ENCODE measurements around the gene DPYD. TPM values are rescaled to one million over a fixed set of nuclear protein-coding genes. Genes with fewer than 3 reads are reported as not detected.

Gene DPYD
- total and polyA plus RNA-seq, 10 of the 15 experiments (the other 5 are each of a cell fraction or from before 2014, with no cell fraction given), result 5.7 to 23.8 (median 10.2) TPM

DNA sequence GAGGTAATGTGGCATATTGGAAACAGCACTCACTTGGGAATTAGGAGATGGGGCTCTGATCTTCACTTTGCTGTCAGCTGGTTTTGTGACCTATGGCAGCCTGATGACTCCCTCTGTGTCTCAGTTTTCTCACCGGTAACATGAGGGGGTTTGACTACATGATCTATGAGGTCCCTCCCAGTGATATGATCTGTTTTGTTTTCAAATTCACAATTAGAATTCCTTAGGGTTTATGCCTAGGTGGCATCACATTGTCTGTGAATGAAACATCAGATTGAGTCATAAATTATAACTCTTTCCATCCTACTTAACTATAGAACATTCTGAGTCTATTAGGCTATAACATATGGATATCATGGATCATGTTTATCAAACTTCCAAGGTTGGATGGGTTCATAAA lies 812.7 kb downstream of the DPYD start:
- Histone ChIP-seq H2AFZ (ENCODE audit: control insufficient read depth, low read depth, low read length) (no peak overlapping the region), H3K9ac (ENCODE audit: control insufficient read depth, insufficient read depth, low read length) (no peak overlapping the region), H3K9me3 (replicated peaks; ENCODE audit: control insufficient read depth, insufficient read depth, low read length) (no peaks in the 10 kb centered on the region), H3K79me2 (ENCODE audit: control insufficient read depth, insufficient read depth, low read length) (no peaks in the 10 kb centered on the region), H3K27me3 (replicated peaks in 1 of 2; ENCODE audit: control insufficient read depth in 2 of 2, insufficient read depth in 2 of 2, low read length in 1 of 2) (no peaks in the 10 kb centered on the region), H3K4me1 (ENCODE audit: control insufficient read depth, insufficient read depth, low read length) (no peaks in the 10 kb centered on the region), H3K4me3 (no peak overlapping the region), H3K27ac (ENCODE audit: control insufficient read depth, insufficient read depth) (no peak overlapping the region), H3K36me3 (ENCODE audit: control insufficient read depth in 2 of 2, insufficient read depth in 2 of 2, low read length in 1 of 2) (no peaks in the 10 kb centered on the region), H4K20me1 (ENCODE audit: control insufficient read depth, insufficient read depth) (no peaks in the 10 kb centered on the region), H3K4me2 (ENCODE audit: control insufficient read depth, insufficient read depth) (no peak overlapping the region)
- ChIA-PET POLR2A (no interaction called here), SMC1A (ENCODE audit: uncharacterized antibody, unreplicated experiment) (interaction anchor here (0.7 to 1.5 kb wide), 2 partner anchors 14 to 75 kb away, joined by 3 read pairs; no protein-coding TSS in a partner anchor), CTCF (interaction anchor here (1.2 to 1.3 kb wide), 2 partner anchors 9 to 30 kb away, joined by 3 read pairs; no protein-coding TSS in a partner anchor), RAD21 (ENCODE audit: unreplicated experiment) (no interaction called here)
- in situ Hi-C loops (cut with MboI), result no loop called here
- ATAC-seq (no peak), FAIRE-seq (no peak), DNase-seq (ENCODE audit: low read depth, low spot score) (no peak)
- intact Hi-C loops (cut with micrococcal nuclease; ENCODE audit: unreplicated experiment), result no loop called here
- 100% methylated on average over 1 of the region's 1 CpG for whole genome bisulfite sequencing (ENCODE audit: insufficient coverage, insufficient replicate concordance, low lambda C conversion rate, missing lambda C conversion rate)
- no TSS peak for BruUV-seq (replicated peaks)
- TF ChIP-seq, protein P1, sequence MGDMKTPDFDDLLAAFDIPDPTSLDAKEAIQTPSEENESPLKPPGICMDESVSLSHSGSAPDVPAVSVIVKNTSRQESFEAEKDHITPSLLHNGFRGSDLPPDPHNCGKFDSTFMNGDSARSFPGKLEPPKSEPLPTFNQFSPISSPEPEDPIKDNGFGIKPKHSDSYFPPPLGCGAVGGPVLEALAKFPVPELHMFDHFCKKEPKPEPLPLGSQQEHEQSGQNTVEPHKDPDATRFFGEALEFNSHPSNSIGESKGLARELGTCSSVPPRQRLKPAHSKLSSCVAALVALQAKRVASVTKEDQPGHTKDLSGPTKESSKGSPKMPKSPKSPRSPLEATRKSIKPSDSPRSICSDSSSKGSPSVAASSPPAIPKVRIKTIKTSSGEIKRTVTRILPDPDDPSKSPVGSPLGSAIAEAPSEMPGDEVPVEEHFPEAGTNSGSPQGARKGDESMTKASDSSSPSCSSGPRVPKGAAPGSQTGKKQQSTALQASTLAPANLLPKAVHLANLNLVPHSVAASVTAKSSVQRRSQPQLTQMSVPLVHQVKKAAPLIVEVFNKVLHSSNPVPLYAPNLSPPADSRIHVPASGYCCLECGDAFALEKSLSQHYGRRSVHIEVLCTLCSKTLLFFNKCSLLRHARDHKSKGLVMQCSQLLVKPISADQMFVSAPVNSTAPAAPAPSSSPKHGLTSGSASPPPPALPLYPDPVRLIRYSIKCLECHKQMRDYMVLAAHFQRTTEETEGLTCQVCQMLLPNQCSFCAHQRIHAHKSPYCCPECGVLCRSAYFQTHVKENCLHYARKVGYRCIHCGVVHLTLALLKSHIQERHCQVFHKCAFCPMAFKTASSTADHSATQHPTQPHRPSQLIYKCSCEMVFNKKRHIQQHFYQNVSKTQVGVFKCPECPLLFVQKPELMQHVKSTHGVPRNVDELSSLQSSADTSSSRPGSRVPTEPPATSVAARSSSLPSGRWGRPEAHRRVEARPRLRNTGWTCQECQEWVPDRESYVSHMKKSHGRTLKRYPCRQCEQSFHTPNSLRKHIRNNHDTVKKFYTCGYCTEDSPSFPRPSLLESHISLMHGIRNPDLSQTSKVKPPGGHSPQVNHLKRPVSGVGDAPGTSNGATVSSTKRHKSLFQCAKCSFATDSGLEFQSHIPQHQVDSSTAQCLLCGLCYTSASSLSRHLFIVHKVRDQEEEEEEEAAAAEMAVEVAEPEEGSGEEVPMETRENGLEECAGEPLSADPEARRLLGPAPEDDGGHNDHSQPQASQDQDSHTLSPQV (IDR thresholded peaks at IDR 0.05), result no peak
- TF ChIP-seq ESRRA (IDR thresholded peaks at IDR 0.05; ENCODE audit: low read length), result no peak
- no peak for TF ChIP-seq BMI1 (IDR thresholded peaks at IDR 0.05; ENCODE audit: borderline replicate concordance)
- TF ChIP-seq ZZZ3 (IDR thresholded peaks at IDR 0.05; ENCODE audit: control insufficient read depth, insufficient read length, low read depth), result no peak
- TF ChIP-seq, protein P2, sequence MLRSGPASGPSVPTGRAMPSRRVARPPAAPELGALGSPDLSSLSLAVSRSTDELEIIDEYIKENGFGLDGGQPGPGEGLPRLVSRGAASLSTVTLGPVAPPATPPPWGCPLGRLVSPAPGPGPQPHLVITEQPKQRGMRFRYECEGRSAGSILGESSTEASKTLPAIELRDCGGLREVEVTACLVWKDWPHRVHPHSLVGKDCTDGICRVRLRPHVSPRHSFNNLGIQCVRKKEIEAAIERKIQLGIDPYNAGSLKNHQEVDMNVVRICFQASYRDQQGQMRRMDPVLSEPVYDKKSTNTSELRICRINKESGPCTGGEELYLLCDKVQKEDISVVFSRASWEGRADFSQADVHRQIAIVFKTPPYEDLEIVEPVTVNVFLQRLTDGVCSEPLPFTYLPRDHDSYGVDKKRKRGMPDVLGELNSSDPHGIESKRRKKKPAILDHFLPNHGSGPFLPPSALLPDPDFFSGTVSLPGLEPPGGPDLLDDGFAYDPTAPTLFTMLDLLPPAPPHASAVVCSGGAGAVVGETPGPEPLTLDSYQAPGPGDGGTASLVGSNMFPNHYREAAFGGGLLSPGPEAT (IDR thresholded peaks at IDR 0.05; ENCODE audit: low read depth), result no peak
- no peak for TF ChIP-seq MYC (IDR thresholded peaks at IDR 0.05; ENCODE audit: insufficient read depth, insufficient read length, insufficient replicate concordance, low read length, severe bottlenecking)
- TF ChIP-seq, protein P3, sequence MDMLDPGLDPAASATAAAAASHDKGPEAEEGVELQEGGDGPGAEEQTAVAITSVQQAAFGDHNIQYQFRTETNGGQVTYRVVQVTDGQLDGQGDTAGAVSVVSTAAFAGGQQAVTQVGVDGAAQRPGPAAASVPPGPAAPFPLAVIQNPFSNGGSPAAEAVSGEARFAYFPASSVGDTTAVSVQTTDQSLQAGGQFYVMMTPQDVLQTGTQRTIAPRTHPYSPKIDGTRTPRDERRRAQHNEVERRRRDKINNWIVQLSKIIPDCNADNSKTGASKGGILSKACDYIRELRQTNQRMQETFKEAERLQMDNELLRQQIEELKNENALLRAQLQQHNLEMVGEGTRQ (IDR thresholded peaks at IDR 0.05; ENCODE audit: borderline replicate concordance, low read depth, low read length), result no peak
- TF ChIP-seq ZNF24 (IDR thresholded peaks at IDR 0.05), result no peak
- TF ChIP-seq FOS (IDR thresholded peaks at IDR 0.05; ENCODE audit: borderline replicate concordance, extremely low read depth, insufficient read length), result no peak
- no peak for TF ChIP-seq EZH2 (IDR thresholded peaks at IDR 0.05; ENCODE audit: borderline replicate concordance, control insufficient read depth, low read depth, low read length)
- TF ChIP-seq, protein P4, sequence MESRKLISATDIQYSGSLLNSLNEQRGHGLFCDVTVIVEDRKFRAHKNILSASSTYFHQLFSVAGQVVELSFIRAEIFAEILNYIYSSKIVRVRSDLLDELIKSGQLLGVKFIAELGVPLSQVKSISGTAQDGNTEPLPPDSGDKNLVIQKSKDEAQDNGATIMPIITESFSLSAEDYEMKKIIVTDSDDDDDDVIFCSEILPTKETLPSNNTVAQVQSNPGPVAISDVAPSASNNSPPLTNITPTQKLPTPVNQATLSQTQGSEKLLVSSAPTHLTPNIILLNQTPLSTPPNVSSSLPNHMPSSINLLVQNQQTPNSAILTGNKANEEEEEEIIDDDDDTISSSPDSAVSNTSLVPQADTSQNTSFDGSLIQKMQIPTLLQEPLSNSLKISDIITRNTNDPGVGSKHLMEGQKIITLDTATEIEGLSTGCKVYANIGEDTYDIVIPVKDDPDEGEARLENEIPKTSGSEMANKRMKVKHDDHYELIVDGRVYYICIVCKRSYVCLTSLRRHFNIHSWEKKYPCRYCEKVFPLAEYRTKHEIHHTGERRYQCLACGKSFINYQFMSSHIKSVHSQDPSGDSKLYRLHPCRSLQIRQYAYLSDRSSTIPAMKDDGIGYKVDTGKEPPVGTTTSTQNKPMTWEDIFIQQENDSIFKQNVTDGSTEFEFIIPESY (IDR thresholded peaks at IDR 0.05), result no peak
- TF ChIP-seq SREBF1 (IDR thresholded peaks at IDR 0.05; ENCODE audit: low read length), result no peak

Measured in GM12878 (cell line).